Endothelial cell of umbilical vein (primary cell): ENCODE results near the gene C22orf42. TPM values are rescaled to one million over a fixed set of nuclear protein-coding genes. Genes with fewer than 3 reads are reported as not detected.
"Not testable (repeated sequence)": the region's sequence is repeated elsewhere in the genome, so short reads cannot be mapped to it uniquely, and the experiment has no call there.

Experiments used
- BruUV-seq: library from RNA; stranded (reverse); fragments of 400-500 nt; replicated peaks from 2 replicates; lab custom pipeline; 2021; lab: Mats Ljungman, UMichigan
- CTCF ChIA-PET: fragments of 300-600, 350-600 bp; sonication (Branson Sonifier 250); formaldehyde crosslinking; loops from one replicate; lab custom pipeline; 2021; ENCODE audit warnings: antibody characterized with exemption, inconsistent platforms; lab: Charles Lee
- POLR2A ChIA-PET: fragments of 300-600, 350-600 bp; sonication (Branson Sonifier 250); formaldehyde crosslinking; loops from one replicate; lab custom pipeline; 2021; ENCODE audit warnings: antibody characterized with exemption, inconsistent platforms; lab: Charles Lee
- DNase-seq: peaks from one replicate; pipeline ENCODE4 v3.0.0-alpha.2; 2011; ENCODE audit warnings: low read depth, low spot score
- FAIRE-seq: peaks from 2 replicates; lab custom pipeline; 2011; peaks lifted over from hg19 to GRCh38; lab: Jason Lieb, UNC
- H2AFZ ChIP-seq: 2 replicates; pipeline ENCODE4 v1.6.0; 2012; ENCODE audit warnings: low read depth, low read length, control low read depth, inconsistent platforms
- H3K27ac ChIP-seq: 2 replicates; pipeline ENCODE4 v1.5.1; 2011; ENCODE audit warnings: low read depth, mild to moderate bottlenecking, control low read depth, low read length, moderate library complexity; ENCODE audit not compliant: insufficient read depth
- H3K27me3 ChIP-seq, 2 experiments: 2 replicates each; pipeline versions ENCODE4 v1.6.0 to v1.6.1; 2011; ENCODE audit warnings: low read length in 2 of 2, mixed read lengths in 1 of 2; ENCODE audit not compliant: control insufficient read depth in 2 of 2, insufficient read depth in 2 of 2
- H3K36me3 ChIP-seq, 2 experiments: 2 replicates in 1 of 2; 3 replicates in 1 of 2; pipeline ENCODE4 v1.5.1; 2011; ENCODE audit warnings: low read length in 2 of 2, mild to moderate bottlenecking in 1 of 2, moderate library complexity in 1 of 2; ENCODE audit not compliant: control insufficient read depth in 2 of 2, insufficient read depth in 2 of 2; ENCODE audit errors: extremely low read depth in 1 of 2
- H3K4me1 ChIP-seq: 3 replicates; pipeline ENCODE4 v1.5.1; 2011; ENCODE audit warnings: mild to moderate bottlenecking, low read length; ENCODE audit not compliant: control insufficient read depth, insufficient read depth; ENCODE audit errors: extremely low read depth
- H3K4me2 ChIP-seq: 2 replicates; pipeline ENCODE4 v1.6.1; 2011; ENCODE audit warnings: low read length, control low read depth, mixed read lengths; ENCODE audit not compliant: insufficient read depth
- H3K4me3 ChIP-seq, 3 experiments: fragments of 200-600 bp in 1 of 3; sonication (generic), shearing (Covaris generic) in 1 of 3; replicated peaks in 1 of 3; 2 replicates each; pipeline ENCODE4 v1.5.1; 2011 to 2016; ENCODE audit warnings: control low read depth in 3 of 3, low read length in 3 of 3, mild to moderate bottlenecking in 2 of 3, inconsistent platforms in 1 of 3, low read depth in 1 of 3, moderate library complexity in 1 of 3; ENCODE audit not compliant: insufficient read depth in 1 of 3
- H3K79me2 ChIP-seq: 2 replicates; pipeline ENCODE4 v1.6.0; 2012; ENCODE audit warnings: low read length, inconsistent platforms; ENCODE audit not compliant: control insufficient read depth, insufficient read depth
- H3K9ac ChIP-seq: replicated peaks from 2 replicates; pipeline ENCODE3; 2011; ENCODE audit warnings: low read length, control low read depth; ENCODE audit not compliant: insufficient read depth; ENCODE audit errors: extremely low read depth
- H3K9me1 ChIP-seq: replicated peaks from 3 replicates; pipeline ENCODE4 v1.6.0; 2011; ENCODE audit warnings: mild to moderate bottlenecking, low read length; ENCODE audit not compliant: control insufficient read depth, insufficient read depth; ENCODE audit errors: extremely low read depth
- H3K9me3 ChIP-seq: replicated peaks from 2 replicates; pipeline ENCODE4 v1.5.1; 2012; ENCODE audit warnings: low read length, inconsistent platforms; ENCODE audit not compliant: control insufficient read depth, insufficient read depth
- H4K20me1 ChIP-seq: replicated peaks from 2 replicates; pipeline ENCODE3; 2011; ENCODE audit warnings: mild to moderate bottlenecking, low read length; ENCODE audit not compliant: control insufficient read depth, insufficient read depth; ENCODE audit errors: extremely low read depth
- EZH2 ChIP-seq: IDR thresholded peaks from 2 replicates; pipeline ENCODE4 v1.6.1; 2012; ENCODE audit warnings: borderline replicate concordance, low read depth, mild to moderate bottlenecking, moderate library complexity, low read length, inconsistent platforms; ENCODE audit not compliant: severe bottlenecking
- POLR2AphosphoS5 ChIP-seq: IDR thresholded peaks from 2 replicates; pipeline ENCODE4 v1.6.1; 2012; ENCODE audit warnings: low read depth, mild to moderate bottlenecking, control low read depth, low read length, moderate library complexity; ENCODE audit not compliant: insufficient read depth
- dilution Hi-C: fragments of 300-500 bp; cut with MboI; formaldehyde crosslinking; loops from one replicate; pipeline ENCODE4 v1.15.0; 2019; ENCODE audit warnings: low sequenced_read_pairs; ENCODE audit not compliant: extremely low pct_ligation_motif_present
- intact Hi-C: fragments of 100-400 bp; cut with micrococcal nuclease; formaldehyde crosslinking; loops from one replicate; pipeline ENCODE4 v1.10.0; 2022
- polyA plus RNA-seq, 4 experiments: library from polyadenylated mRNA; depleted of rRNA in 3 of 4; stranded (reverse) in 3 of 4; unstranded in 1 of 4; fragments of >200 nt; gene quantifications; 2 replicates each; pipeline versions ENCODE4 v1.2.1 to v1.2.3, GENCODE V29; 2011 to 2012; ENCODE audit warnings: missing spikeins in 1 of 4
- total RNA-seq: library from RNA; stranded (reverse); gene quantifications from 2 replicates; pipeline ENCODE4 v1.2.3, GENCODE V29; 2021
- TF ChIP-seq, protein P1 (sequence below), 2 donors: IDR thresholded peaks; 1 replicate in 1 of 2; 2 replicates in 1 of 2; pipeline ENCODE4 v1.5.1; 2011; ENCODE audit warnings: low read length in 2 of 2, mild to moderate bottlenecking in 2 of 2, moderate library complexity in 2 of 2, control low read depth in 1 of 2, inconsistent platforms in 1 of 2, low read depth in 1 of 2; ENCODE audit not compliant: insufficient read depth in 1 of 2; ENCODE audit errors: extremely low read depth in 1 of 2

Gene C22orf42
- total and polyA plus RNA-seq, 2 donors (not counting 3 experiments of a cell fraction or from before 2014, with no cell fraction given), result not detected

- H2AFZ ChIP-seq, BruUV-seq, intact Hi-C loops, H3K36me3 ChIP-seq, DNase-seq, H3K9ac ChIP-seq, H3K4me3 ChIP-seq, H3K79me2 ChIP-seq, CTCF ChIA-PET, H3K4me2 ChIP-seq, dilution Hi-C loops, H3K4me1 ChIP-seq, H3K9me3 ChIP-seq, FAIRE-seq, H4K20me1 ChIP-seq, H3K27ac ChIP-seq, POLR2A ChIA-PET, H3K9me1 ChIP-seq, H3K27me3 ChIP-seq: not testable (repeated sequence)
Observed at GRCh38 chr22:32147128-32147527, 12.0 kb downstream of the C22orf42 start.

- FAIRE-seq (no peak), DNase-seq (no peak)
- Histone ChIP-seq H3K9me3 (no peaks in the 10 kb centered on the region), H3K79me2 (no peaks in the 10 kb centered on the region), H3K4me2 (no peak overlapping the region), H3K4me1 (no peaks in the 10 kb centered on the region), H3K9me1 (no peaks in the 10 kb centered on the region), H3K9ac (no peak overlapping the region), H3K4me3 (no peak overlapping the region), H3K27ac (no peak overlapping the region), H2AFZ (no peak overlapping the region), H4K20me1 (no peaks in the 10 kb centered on the region), H3K36me3 (no peaks in the 10 kb centered on the region), H3K27me3 (no peaks in the 10 kb centered on the region)
- intact Hi-C loops, result no loop called here
- POLR2A ChIA-PET, result no interaction called here
- dilution Hi-C loops, result no loop called here
- CTCF ChIA-PET, result no interaction called here
- TF ChIP-seq, protein P1, sequence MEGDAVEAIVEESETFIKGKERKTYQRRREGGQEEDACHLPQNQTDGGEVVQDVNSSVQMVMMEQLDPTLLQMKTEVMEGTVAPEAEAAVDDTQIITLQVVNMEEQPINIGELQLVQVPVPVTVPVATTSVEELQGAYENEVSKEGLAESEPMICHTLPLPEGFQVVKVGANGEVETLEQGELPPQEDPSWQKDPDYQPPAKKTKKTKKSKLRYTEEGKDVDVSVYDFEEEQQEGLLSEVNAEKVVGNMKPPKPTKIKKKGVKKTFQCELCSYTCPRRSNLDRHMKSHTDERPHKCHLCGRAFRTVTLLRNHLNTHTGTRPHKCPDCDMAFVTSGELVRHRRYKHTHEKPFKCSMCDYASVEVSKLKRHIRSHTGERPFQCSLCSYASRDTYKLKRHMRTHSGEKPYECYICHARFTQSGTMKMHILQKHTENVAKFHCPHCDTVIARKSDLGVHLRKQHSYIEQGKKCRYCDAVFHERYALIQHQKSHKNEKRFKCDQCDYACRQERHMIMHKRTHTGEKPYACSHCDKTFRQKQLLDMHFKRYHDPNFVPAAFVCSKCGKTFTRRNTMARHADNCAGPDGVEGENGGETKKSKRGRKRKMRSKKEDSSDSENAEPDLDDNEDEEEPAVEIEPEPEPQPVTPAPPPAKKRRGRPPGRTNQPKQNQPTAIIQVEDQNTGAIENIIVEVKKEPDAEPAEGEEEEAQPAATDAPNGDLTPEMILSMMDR (IDR thresholded peaks at IDR 0.05; ENCODE audit: extremely low read depth in 1 of 2, insufficient read depth in 1 of 2, low read depth in 1 of 2, low read length in 2 of 2), result no peak
- no peak for TF ChIP-seq POLR2AphosphoS5
- TF ChIP-seq EZH2, result no peak
- BruUV-seq, result no TSS peak
Observed at GRCh38 chr22:32144496-32145274, 14.4 kb downstream of the C22orf42 start.
